ENCODE data around the gene SUN1. TPM values are rescaled to one million over a fixed set of nuclear protein-coding genes. Genes with fewer than 3 reads are reported as not detected.

SUN1 gene
- total and polyA plus RNA-seq, 10 of the 15 experiments (the other 5 are each of a cell fraction or from before 2014, with no cell fraction given) = 27.8 to 107 (median 65.8) TPM

GRCh38 chr7:854118-854775, 22.0 kb downstream of the SUN1 start:
- H3K27ac ChIP-seq (ENCODE audit: control insufficient read depth, insufficient read depth) = no peak overlapping the region
- no peak for FAIRE-seq
- CTCF ChIA-PET = no interaction called here
- no peaks in the 10 kb centered on the region for H4K20me1 ChIP-seq (ENCODE audit: control insufficient read depth, insufficient read depth)
- WGBS (ENCODE audit: insufficient coverage, insufficient replicate concordance, low lambda C conversion rate, missing lambda C conversion rate) = 94% methylated on average over 32 of the region's 32 CpGs
- no peak overlapping the region for H2AFZ ChIP-seq (ENCODE audit: control insufficient read depth, low read depth, low read length)
- ATAC-seq = no peak
- RAD21 ChIA-PET (ENCODE audit: unreplicated experiment) = no interaction called here
- no peaks in the 10 kb centered on the region for H3K4me1 ChIP-seq (ENCODE audit: control insufficient read depth, insufficient read depth, low read length)
- in situ Hi-C loops (cut with MboI) (no loop called here), intact Hi-C loops (cut with micrococcal nuclease; ENCODE audit: unreplicated experiment) (no loop called here)
- no peak overlapping the region for H3K4me2 ChIP-seq (ENCODE audit: control insufficient read depth, insufficient read depth)
- no peak overlapping the region for H3K4me3 ChIP-seq
- H3K79me2 ChIP-seq (ENCODE audit: control insufficient read depth, insufficient read depth, low read length) = no peaks in the 10 kb centered on the region
- H3K27me3 ChIP-seq (replicated peaks in 1 of 2; ENCODE audit: control insufficient read depth in 2 of 2, insufficient read depth in 2 of 2, low read length in 1 of 2) = no peaks in the 10 kb centered on the region
- peaks cover 35 to 43% of the 10 kb centered on the region in 2 experiments; a peak in 3 of 4 replicates for H3K36me3 ChIP-seq (ENCODE audit: control insufficient read depth in 2 of 2, insufficient read depth in 2 of 2, low read length in 1 of 2)
- no peak for DNase-seq (ENCODE audit: low read depth, low spot score)
- BruUV-seq (replicated peaks) = no TSS peak
- H3K9me3 ChIP-seq (replicated peaks; ENCODE audit: control insufficient read depth, insufficient read depth, low read length) = no peaks in the 10 kb centered on the region
- SMC1A ChIA-PET (ENCODE audit: uncharacterized antibody, unreplicated experiment) = interaction anchor here (1.0 kb wide), 1 partner anchor 41 kb away, joined by 3 read pairs; no protein-coding TSS in a partner anchor
- TF ChIP-seq BHLHE40 (IDR thresholded peaks at IDR 0.05; ENCODE audit: borderline replicate concordance in 1 of 2, low read depth in 2 of 2, low read length in 1 of 2) (no peak), CHD1 (IDR thresholded peaks at IDR 0.05; ENCODE audit: low read depth, low read length) (no peak), CTCF (IDR thresholded peaks at IDR 0.05 in 2 of 3, conservative IDR thresholded peaks at IDR 0.05 in 1 of 3; ENCODE audit: control insufficient read depth in 2 of 3, extremely low read depth in 1 of 3, insufficient read depth in 1 of 3, low read depth in 3 of 3, low read length in 3 of 3) (no peak), POLR2AphosphoS2 (IDR thresholded peaks at IDR 0.05; ENCODE audit: low read depth, low read length) (no peak), CREM (IDR thresholded peaks at IDR 0.05; ENCODE audit: low read depth) (no peak), BCLAF1 (IDR thresholded peaks at IDR 0.05) (no peak), TAF1 (IDR thresholded peaks at IDR 0.05; ENCODE audit: borderline replicate concordance, low read depth, low read length) (no peak), HDAC2 (IDR thresholded peaks at IDR 0.05) (no peak), SPI1 (IDR thresholded peaks at IDR 0.05; ENCODE audit: borderline replicate concordance, insufficient read depth, low read depth, low read length) (no peak), MXI1 (IDR thresholded peaks at IDR 0.05; ENCODE audit: low read depth, low read length) (no peak), CBX3 (IDR thresholded peaks at IDR 0.05; ENCODE audit: borderline replicate concordance, low read depth) (no peak), FOXK2 (IDR thresholded peaks at IDR 0.05) (no peak), JUND (IDR thresholded peaks at IDR 0.05; ENCODE audit: low read depth, low read length) (no peak)
- POLR2A ChIA-PET = no interaction called here
- H3K9ac ChIP-seq (ENCODE audit: control insufficient read depth, insufficient read depth, low read length) = no peak overlapping the region
